SK-N-SH (cell line): ENCODE results near the gene RAPGEF2. TPM values are rescaled to one million over a fixed set of nuclear protein-coding genes. Genes with fewer than 3 reads are reported as not detected.
A peak's percentile ranks its signal among the peaks of the same experiment; 100 is the strongest.

Experiments used
- CTCF ChIA-PET: fragments of 300-600, 350-600 bp; formaldehyde crosslinking; extraction: SDS; loops from one replicate; lab custom pipeline; 2021; lab: Yijun Ruan, JAX
- POLR2A ChIA-PET: fragments of 350-600 bp; sonication (Branson Sonifier 250); formaldehyde crosslinking; extraction: SDS; loops from one replicate; lab custom pipeline; 2020; ENCODE audit warnings: antibody characterized with exemption, inconsistent platforms; lab: Yijun Ruan, JAX
- DNase-seq: peaks from one replicate; pipeline ENCODE4 v3.0.0; 2012
- H2AFZ ChIP-seq: fragments of 200-600 bp; sonication (generic); 2 replicates; pipeline ENCODE4 v1.8.1; 2016; ENCODE audit warnings: antibody characterized with exemption, mild to moderate bottlenecking, low read depth
- H3F3A ChIP-seq: fragments of 200-600 bp; sonication (generic); replicated peaks from 2 replicates; pipeline ENCODE3; 2016; ENCODE audit warnings: antibody characterized with exemption, mild to moderate bottlenecking; ENCODE audit not compliant: insufficient read depth
- H3K27ac ChIP-seq, 2 experiments: fragments of 200-500 bp in 1 of 2; fragments of 200-600 bp in 1 of 2; sonication (Bioruptor generic) in 1 of 2; sonication (generic), shearing (Covaris generic) in 1 of 2; 2 replicates each; pipeline versions ENCODE4 v1.5.1 to v1.6.1; 2014 to 2016; ENCODE audit warnings: low read depth in 2 of 2, inconsistent platforms in 1 of 2, low read length in 1 of 2, mild to moderate bottlenecking in 1 of 2, mixed read lengths in 1 of 2
- H3K27me3 ChIP-seq: fragments of 200-600 bp; sonication (generic), shearing (Covaris generic); 2 replicates; pipeline ENCODE4 v1.6.1; 2016; ENCODE audit warnings: mixed run types; ENCODE audit not compliant: insufficient read depth
- H3K36me3 ChIP-seq, 2 experiments: fragments of 200-500 bp in 1 of 2; fragments of 200-600 bp in 1 of 2; sonication (Bioruptor generic) in 1 of 2; sonication (generic) in 1 of 2; replicated peaks in 1 of 2; 2 replicates each; pipeline versions ENCODE3 to v1.5.1; 2014 to 2016; ENCODE audit warnings: low read length in 1 of 2, mild to moderate bottlenecking in 1 of 2; ENCODE audit not compliant: insufficient read depth in 2 of 2, control insufficient read depth in 1 of 2
- H3K4me1 ChIP-seq, 2 experiments: fragments of 200-500 bp in 1 of 2; fragments of 200-600 bp in 1 of 2; sonication (Bioruptor generic) in 1 of 2; sonication (generic), shearing (Covaris generic) in 1 of 2; 2 replicates each; pipeline versions ENCODE4 v1.5.1 to v1.6.1; 2014 to 2016; ENCODE audit warnings: low read depth in 1 of 2, low read length in 1 of 2, mixed run types in 1 of 2; ENCODE audit not compliant: insufficient read depth in 2 of 2, control insufficient read depth in 1 of 2
- H3K4me2 ChIP-seq: fragments of 200-600 bp; sonication (generic), shearing (Covaris generic); 2 replicates; pipeline ENCODE4 v1.6.1; 2017; ENCODE audit warnings: mixed run types
- H3K4me3 ChIP-seq, 2 experiments: fragments of 200-500 bp in 1 of 2; fragments of 200-600 bp in 1 of 2; sonication (Bioruptor generic) in 1 of 2; sonication (generic), shearing (Covaris generic) in 1 of 2; 2 replicates each; pipeline versions ENCODE4 v1.5.1 to v1.8.1; 2014 to 2016; ENCODE audit warnings: low read depth in 2 of 2, inconsistent platforms in 1 of 2, low read length in 1 of 2, mild to moderate bottlenecking in 1 of 2, mixed read lengths in 1 of 2, moderate library complexity in 1 of 2
- H3K79me2 ChIP-seq: fragments of 200-600 bp; sonication (generic); 2 replicates; pipeline ENCODE4 v1.8.1; 2017; ENCODE audit warnings: mild to moderate bottlenecking; ENCODE audit not compliant: insufficient read depth
- H3K9ac ChIP-seq: fragments of 200-600 bp; sonication (generic); 2 replicates; pipeline ENCODE4 v1.6.1; 2017; ENCODE audit warnings: mixed run types
- H3K9me2 ChIP-seq: fragments of 200-600 bp; sonication (generic); 2 replicates; pipeline ENCODE4 v1.6.1; 2017; ENCODE audit warnings: mixed run types
- H3K9me3 ChIP-seq: fragments of 200-600 bp; sonication (generic); 2 replicates; pipeline ENCODE4 v1.6.1; 2017; ENCODE audit warnings: mixed run types, mild to moderate bottlenecking, moderate library complexity
- H4K20me1 ChIP-seq: fragments of 200-600 bp; sonication (generic); 2 replicates; pipeline ENCODE4 v1.6.1; 2017; ENCODE audit warnings: mild to moderate bottlenecking, mixed run types; ENCODE audit not compliant: insufficient read depth
- CHD2 ChIP-seq: fragments of 150-350 bp; IDR thresholded peaks from 2 replicates; pipeline ENCODE4 v1.6.1; 2018; ENCODE audit warnings: low read length; ENCODE audit not compliant: partially characterized antibody
- ELF1 ChIP-seq: IDR thresholded peaks from 2 replicates; pipeline ENCODE4 v1.4.0; 2012
- EP300 ChIP-seq, 2 experiments: IDR thresholded peaks; 2 replicates each; pipeline versions ENCODE4 v1.4.0 to v1.6.1; 2012; ENCODE audit warnings: borderline replicate concordance in 1 of 2, low read depth in 1 of 2, low read length in 1 of 2
- FOSL2 ChIP-seq: IDR thresholded peaks from 2 replicates; pipeline ENCODE4 v1.4.0; 2012; ENCODE audit warnings: low read depth, mild to moderate bottlenecking, moderate library complexity, borderline replicate concordance
- FOXJ3 ChIP-seq: sonication (generic); formaldehyde crosslinking; IDR thresholded peaks from 2 replicates; pipeline ENCODE4 v1.5.1; 2020; ENCODE audit warnings: mild to moderate bottlenecking, missing genetic modification reagents
- FOXM1 ChIP-seq: IDR thresholded peaks from 2 replicates; pipeline ENCODE4 v1.4.0; 2012; ENCODE audit warnings: low read depth, mild to moderate bottlenecking
- GABPA ChIP-seq: IDR thresholded peaks from 2 replicates; pipeline ENCODE4 v1.4.0; 2012; ENCODE audit warnings: low read depth, mild to moderate bottlenecking
- IRF3 ChIP-seq: fragments of 150-350 bp; IDR thresholded peaks from 2 replicates; pipeline ENCODE4 v1.6.1; 2016; ENCODE audit warnings: mild to moderate bottlenecking, low read depth, low read length
- JUND ChIP-seq: IDR thresholded peaks from 2 replicates; pipeline ENCODE4 v1.4.0; 2012
- MAX ChIP-seq: IDR thresholded peaks from 2 replicates; pipeline ENCODE4 v1.4.0; 2012; ENCODE audit warnings: low read depth
- MEF2A ChIP-seq: IDR thresholded peaks from 2 replicates; pipeline ENCODE4 v1.4.0; 2012; ENCODE audit warnings: low read depth, borderline replicate concordance
- MXI1 ChIP-seq: IDR thresholded peaks from 2 replicates; pipeline ENCODE4 v1.6.1; 2012; ENCODE audit warnings: mild to moderate bottlenecking, low read depth, low read length, improper control_type of control experiment
- NFIC ChIP-seq: IDR thresholded peaks from 2 replicates; pipeline ENCODE4 v1.4.0; 2012; ENCODE audit warnings: borderline replicate concordance
- PBX3 ChIP-seq: IDR thresholded peaks from 2 replicates; pipeline ENCODE4; 2012
- POLR2AphosphoS5 ChIP-seq: IDR thresholded peaks from 2 replicates; pipeline ENCODE4 v1.6.1; 2012; ENCODE audit warnings: low read depth, low read length
- RAD21 ChIP-seq: IDR thresholded peaks from 2 replicates; pipeline ENCODE4 v1.6.1; 2012; ENCODE audit warnings: mild to moderate bottlenecking, low read length
- RCOR1 ChIP-seq: fragments of 150-350 bp; IDR thresholded peaks from 2 replicates; pipeline ENCODE4 v1.6.1; 2017; ENCODE audit warnings: antibody characterized with exemption, low read length
- REST ChIP-seq: IDR thresholded peaks from 2 replicates; pipeline ENCODE4 v1.6.1; 2012; ENCODE audit warnings: mild to moderate bottlenecking, low read depth, low read length, moderate library complexity
- RFX5 ChIP-seq: IDR thresholded peaks from 2 replicates; pipeline ENCODE4 v1.6.1; 2012; ENCODE audit warnings: mild to moderate bottlenecking, improper control_type of control experiment, low read length
- SIN3A ChIP-seq: IDR thresholded peaks from 2 replicates; pipeline ENCODE4 v1.6.1; 2012; ENCODE audit warnings: low read depth, mild to moderate bottlenecking, low read length, moderate library complexity, borderline replicate concordance
- SMC3 ChIP-seq: IDR thresholded peaks from 2 replicates; pipeline ENCODE4 v1.6.1; 2012; ENCODE audit warnings: low read depth, low read length, improper control_type of control experiment
- TAF1 ChIP-seq: IDR thresholded peaks from 2 replicates; pipeline ENCODE4 v1.6.1; 2012; ENCODE audit warnings: low read depth, mild to moderate bottlenecking, low read length, moderate library complexity, borderline replicate concordance
- TCF12 ChIP-seq: IDR thresholded peaks from 2 replicates; pipeline ENCODE4 v1.4.0; 2012
- TEAD4 ChIP-seq: IDR thresholded peaks from 2 replicates; pipeline ENCODE4 v1.4.0; 2012; ENCODE audit warnings: mild to moderate bottlenecking, borderline replicate concordance; ENCODE audit not compliant: insufficient read depth
- USF1 ChIP-seq: IDR thresholded peaks from 2 replicates; pipeline ENCODE4 v1.4.0; 2012; ENCODE audit warnings: low read depth, borderline replicate concordance
- ZBTB33 ChIP-seq: IDR thresholded peaks from 2 replicates; pipeline ENCODE4 v1.4.0; 2012; ENCODE audit warnings: low read depth, borderline replicate concordance
- WGBS: methylation state at CpG from one replicate; pipeline ENCODE4 v1.1.6; 2017; ENCODE audit warnings: low lambda C conversion rate; 5-methylcytosine and 5-hydroxymethylcytosine counted together
- polyA plus RNA-seq, 3 experiments: library from polyadenylated mRNA; depleted of rRNA; stranded (reverse); fragments of >200 nt; gene quantifications; 2 replicates each; pipeline ENCODE4 v1.2.3, GENCODE V29; 2012

RAPGEF2 gene
- polyA plus RNA-seq, 1 of the 3 experiments (the other 2 are of a cell fraction): 19.2 TPM

GRCh38 chr4:159160242-159160641, 57.4 kb downstream of the RAPGEF2 start:
- Histone ChIP-seq H3K79me2 (peaks cover 90% of the 10 kb centered on the region), H3K27ac (peak overlapping the region in 1 of 2 experiments; percentile 43; a peak in 2 of 4 replicates), H2AFZ (no peak overlapping the region), H3K9me3 (no peaks in the 10 kb centered on the region), H3F3A (peaks cover 4% of the 10 kb centered on the region), H3K4me1 (peaks cover 14 to 19% of the 10 kb centered on the region in 2 experiments; a peak in 3 of 4 replicates), H3K27me3 (no peaks in the 10 kb centered on the region), H3K4me3 (no peak overlapping the region), H3K9me2 (no peaks in the 10 kb centered on the region), H3K36me3 (no peaks in the 10 kb centered on the region), H3K4me2 (0 out of 2 replicates have a peak overlapping the region, but pooled peaks have one; percentile 2), H4K20me1 (peaks cover 56% of the 10 kb centered on the region), H3K9ac (no peak overlapping the region)
- ChIA-PET CTCF (interaction anchor here (1.2 to 1.5 kb wide), 3 partner anchors 13 to 293 kb away, joined by 3 to 5 read pairs (median 3); no protein-coding TSS in a partner anchor), POLR2A (no interaction called here)
- WGBS: 93% methylated on average over 1 of the region's 1 CpG
- peak; percentile 58 for DNase-seq
- TF ChIP-seq ELF1: no peak
- no peak for TF ChIP-seq NFIC
- TF ChIP-seq PBX3: no peak
- TF ChIP-seq FOXJ3 (CRISPR knock-in tag): peak; percentile 82; the same call in 1 of the 2 replicates
- TF ChIP-seq RAD21: no peak; the same call in 1 of the 2 replicates
- TF ChIP-seq CHD2: peak; percentile 86
- no peak for TF ChIP-seq RFX5
- TF ChIP-seq USF1: no peak
- no peak for TF ChIP-seq REST
- peak; percentile 39; the same call in 1 of the 2 replicates for TF ChIP-seq POLR2AphosphoS5
- TF ChIP-seq TAF1: no peak
- no peak for TF ChIP-seq IRF3
- TF ChIP-seq GABPA: no peak
- no peak for TF ChIP-seq JUND
- no peak for TF ChIP-seq SMC3
- no peak for TF ChIP-seq FOSL2
- no peak for TF ChIP-seq MEF2A
- peak; percentile 77 for TF ChIP-seq TCF12
- no peak for TF ChIP-seq ZBTB33
- no peak for TF ChIP-seq TEAD4
- TF ChIP-seq FOXM1: no peak
- no peak for TF ChIP-seq SIN3A
- TF ChIP-seq MXI1: peak; percentile 39; the same call in 1 of the 2 replicates
- TF ChIP-seq MAX: no peak
- TF ChIP-seq RCOR1: peak; percentile 96
- TF ChIP-seq EP300 (IDR thresholded peaks at IDR 0.05; ENCODE audit: borderline replicate concordance in 1 of 2, low read depth in 1 of 2, low read length in 1 of 2): peak in 1 of 2 experiments; percentile 92; a peak in 2 of 4 replicates
